ENCODE results near the gene MYG1. TPM values are rescaled to one million over a fixed set of nuclear protein-coding genes. Genes with fewer than 3 reads are reported as not detected.

MYG1 gene, protein sequence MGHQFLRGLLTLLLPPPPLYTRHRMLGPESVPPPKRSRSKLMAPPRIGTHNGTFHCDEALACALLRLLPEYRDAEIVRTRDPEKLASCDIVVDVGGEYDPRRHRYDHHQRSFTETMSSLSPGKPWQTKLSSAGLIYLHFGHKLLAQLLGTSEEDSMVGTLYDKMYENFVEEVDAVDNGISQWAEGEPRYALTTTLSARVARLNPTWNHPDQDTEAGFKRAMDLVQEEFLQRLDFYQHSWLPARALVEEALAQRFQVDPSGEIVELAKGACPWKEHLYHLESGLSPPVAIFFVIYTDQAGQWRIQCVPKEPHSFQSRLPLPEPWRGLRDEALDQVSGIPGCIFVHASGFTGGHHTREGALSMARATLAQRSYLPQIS
- total RNA-seq, result 10 to 100 TPM; 30.6 to 32.5 TPM
- 0 to 0.23 reads per million in 2 donors for total RNA-seq

DNA sequence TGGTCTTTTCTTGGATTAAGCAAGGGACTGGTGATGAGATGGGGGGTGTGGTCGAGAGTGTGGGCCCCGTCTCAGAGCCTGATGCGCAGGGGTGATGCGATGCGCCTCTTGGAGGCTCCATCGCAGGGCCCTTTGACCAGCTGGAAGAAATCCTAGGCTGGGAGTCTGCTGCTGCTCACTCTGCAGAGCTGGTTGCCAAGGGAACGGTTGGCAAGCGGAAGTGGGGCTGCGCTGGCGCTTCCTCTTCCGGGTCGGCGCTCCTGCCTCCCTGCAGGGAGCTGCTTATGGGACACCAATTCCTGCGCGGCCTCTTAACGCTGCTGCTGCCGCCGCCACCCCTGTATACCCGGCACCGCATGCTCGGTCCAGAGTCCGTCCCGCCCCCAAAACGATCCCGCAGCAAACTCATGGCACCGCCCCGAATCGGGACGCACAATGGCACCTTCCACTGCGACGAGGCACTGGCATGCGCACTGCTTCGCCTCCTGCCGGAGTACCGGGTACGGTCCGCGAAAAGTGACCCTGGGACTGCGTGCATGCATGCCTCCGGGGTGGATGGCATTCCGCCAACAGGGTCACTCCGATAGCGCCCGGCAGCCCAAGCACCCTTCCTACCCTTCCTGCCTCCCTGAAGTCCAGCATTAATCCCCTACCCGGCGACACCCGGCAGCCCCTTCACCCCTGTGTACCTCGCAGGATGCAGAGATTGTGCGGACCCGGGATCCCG lies at the start of gene MYG1:
TSS of gene MYG1 (plus strand) at position 242 of the 727 bp plus-strand sequence. CDS start at position 285, 43 bp downstream.
- no peaks in the 10 kb centered on the region for H3K9me3 ChIP-seq (ENCODE audit: control insufficient read depth, low read length, poor library complexity, severe bottlenecking)
- Mint-ChIP-seq H3K27ac (peak within 1 kb of the TSS; percentile 98), H3K36me3 (ENCODE audit: low read depth) (peaks cover 7% of the 10 kb centered on the region), H3K27me3 (no peaks in the 10 kb centered on the region), H3K4me1 (peaks cover 55% of the 10 kb centered on the region), H3K4me3 (peak within 1 kb of the TSS; percentile 99)
- ATAC-seq, result peak; percentile 72
- DNase-seq, result peak; percentile 68 to 78 (median 71)

DNA sequence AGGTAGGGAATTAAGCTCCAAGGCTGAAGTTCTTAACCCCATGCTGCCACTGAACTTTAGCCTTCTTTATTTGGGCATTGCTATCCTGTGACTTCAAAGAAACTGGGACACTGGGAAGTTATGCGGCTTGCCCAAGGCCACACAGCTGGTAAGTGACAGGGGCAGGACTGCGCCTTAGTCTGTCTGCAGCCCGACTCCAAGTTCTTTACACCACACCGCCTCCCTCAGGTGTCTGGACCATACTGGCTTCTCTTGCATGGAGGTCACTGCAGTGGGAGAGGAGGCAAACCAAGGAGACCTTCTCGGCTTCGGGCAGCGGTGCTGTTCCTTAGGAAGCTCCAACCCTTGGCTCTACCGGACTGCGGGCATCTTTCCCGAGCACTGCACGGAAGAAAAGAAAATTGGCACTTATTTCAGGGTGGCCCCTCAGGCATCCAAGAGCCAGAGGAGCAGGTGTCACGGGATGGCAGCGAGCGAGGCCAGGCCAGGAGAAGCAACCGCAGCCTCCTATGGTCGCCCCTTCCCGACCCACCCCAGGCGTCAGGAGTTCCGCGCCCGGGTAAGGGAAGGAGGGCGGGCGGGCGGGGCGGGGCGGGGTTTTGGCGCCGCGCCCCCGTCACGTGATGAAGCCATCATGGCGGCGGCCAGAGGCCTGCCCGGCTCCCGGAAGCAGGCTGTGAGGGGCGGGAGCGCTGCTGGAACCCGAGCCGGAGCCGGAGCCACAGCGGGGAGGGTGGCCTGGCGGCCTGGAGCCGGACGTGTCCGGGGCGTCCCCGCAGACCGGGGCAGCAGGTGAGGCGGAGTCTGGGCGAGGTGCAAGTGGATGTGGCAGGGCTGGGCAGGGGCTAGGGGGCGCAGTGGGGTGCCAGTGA lies 47.8 kb upstream of the MYG1 start:
- Mint-ChIP-seq H3K27me3 (no peaks in the 10 kb centered on the region), H3K27ac (peak overlapping the region; percentile 89), H3K36me3 (ENCODE audit: low read depth) (peaks cover 5% of the 10 kb centered on the region), H3K4me1 (peaks cover 43% of the 10 kb centered on the region), H3K4me3 (peak overlapping the region; percentile 98)
- DNase-seq (peak; percentile 57 to 68 (median 68)), ATAC-seq (peak; percentile 89)
- no peaks in the 10 kb centered on the region for H3K9me3 ChIP-seq (ENCODE audit: control insufficient read depth, low read length, poor library complexity, severe bottlenecking)

DNA sequence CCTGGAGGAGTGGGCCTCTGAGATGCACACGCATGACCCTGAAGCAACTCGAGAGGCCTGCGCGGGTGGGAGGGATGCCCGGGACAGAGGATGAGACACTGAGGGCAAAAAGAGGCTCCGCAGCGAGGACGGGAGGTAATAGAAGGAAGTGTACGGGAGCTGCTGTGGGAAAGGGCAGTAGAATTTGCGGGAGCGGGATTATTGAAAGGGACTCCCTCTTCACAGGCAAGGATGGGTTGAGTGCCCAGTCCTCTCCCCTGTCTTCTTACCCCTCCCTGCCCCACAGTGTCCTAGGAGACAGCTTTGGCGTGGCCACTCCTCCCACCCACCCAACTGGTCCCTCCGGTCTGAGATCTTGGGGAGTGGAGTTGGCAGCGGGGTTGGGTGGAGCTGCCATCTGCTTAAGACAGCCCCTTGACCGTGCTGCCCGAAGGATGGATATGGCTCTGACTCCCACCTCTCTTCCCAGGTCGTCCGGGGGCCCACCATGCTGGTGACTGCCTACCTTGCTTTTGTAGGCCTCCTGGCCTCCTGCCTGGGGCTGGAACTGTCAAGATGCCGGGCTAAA lies 47.1 kb upstream of the MYG1 start:
- no peaks in the 10 kb centered on the region for H3K9me3 ChIP-seq (ENCODE audit: control insufficient read depth, low read length, poor library complexity, severe bottlenecking)
- DNase-seq (no peak), ATAC-seq (no peak)
- Mint-ChIP-seq H3K4me1 (peaks cover 40% of the 10 kb centered on the region), H3K36me3 (ENCODE audit: low read depth) (peaks cover 5% of the 10 kb centered on the region), H3K27me3 (no peaks in the 10 kb centered on the region), H3K4me3 (peak overlapping the region; percentile 98), H3K27ac (peak overlapping the region; percentile 89)

DNA sequence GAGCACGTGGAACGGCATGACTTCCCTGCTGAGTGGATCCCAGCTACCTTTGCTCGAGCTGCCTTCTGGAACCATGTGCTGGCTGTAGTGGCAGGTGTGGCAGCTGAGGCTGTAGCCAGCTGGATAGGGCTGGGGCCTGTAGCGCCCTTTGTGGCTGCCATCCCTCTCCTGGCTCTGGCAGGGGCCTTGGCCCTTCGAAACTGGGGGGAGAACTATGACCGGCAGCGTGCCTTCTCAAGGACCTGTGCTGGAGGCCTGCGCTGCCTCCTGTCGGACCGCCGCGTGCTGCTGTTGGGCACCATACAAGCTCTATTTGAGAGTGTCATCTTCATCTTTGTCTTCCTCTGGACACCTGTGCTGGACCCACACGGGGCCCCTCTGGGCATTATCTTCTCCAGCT lies 46.2 kb upstream of the MYG1 start:
- Mint-ChIP-seq H3K4me1 (peaks cover 40% of the 10 kb centered on the region), H3K27me3 (no peaks in the 10 kb centered on the region), H3K27ac (peak overlapping the region; percentile 89), H3K36me3 (ENCODE audit: low read depth) (peaks cover 5% of the 10 kb centered on the region), H3K4me3 (peak overlapping the region; percentile 98)
- no peak for ATAC-seq
- DNase-seq, result no peak
- H3K9me3 ChIP-seq (ENCODE audit: control insufficient read depth, low read length, poor library complexity, severe bottlenecking), result no peaks in the 10 kb centered on the region

DNA sequence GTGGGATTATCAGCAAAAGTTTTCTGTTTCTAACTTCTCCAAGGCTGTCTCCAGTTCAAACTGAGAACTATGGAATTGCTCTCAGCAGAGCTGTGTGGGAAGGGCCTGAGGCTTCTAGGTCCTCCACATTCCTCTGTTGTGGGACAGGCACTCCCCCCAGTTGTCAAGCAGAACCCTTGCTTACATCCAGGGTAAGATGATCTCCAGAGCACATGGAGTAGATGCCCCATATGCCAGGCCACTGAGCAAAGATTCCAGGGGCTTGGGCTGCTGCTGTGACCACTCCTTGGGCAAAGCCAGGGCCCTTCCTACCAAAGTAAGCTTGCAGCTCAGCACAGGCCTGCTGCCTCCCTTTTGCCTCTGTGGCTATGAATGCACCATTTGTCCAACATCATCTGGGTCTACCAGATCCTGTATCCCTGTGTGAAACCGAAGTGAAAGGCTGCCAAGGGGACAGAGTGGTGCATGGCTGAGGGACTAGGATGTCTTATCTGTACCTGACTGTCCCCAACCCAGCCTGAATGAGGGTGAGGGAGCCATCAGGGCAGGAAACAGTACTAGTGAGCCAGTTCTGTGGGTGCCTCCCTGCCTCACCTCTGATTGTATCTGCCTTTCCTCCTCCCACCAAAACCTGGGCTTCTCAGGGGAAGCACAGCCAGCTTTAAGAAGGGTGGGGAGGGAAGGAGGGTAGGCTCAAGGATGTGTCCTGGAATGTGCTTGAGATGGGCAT lies 44.5 kb upstream of the MYG1 start:
- DNase-seq (no peak), ATAC-seq (no peak)
- Mint-ChIP-seq H3K4me3 (peak overlapping the region; percentile 39), H3K27me3 (no peaks in the 10 kb centered on the region), H3K36me3 (ENCODE audit: low read depth) (peaks cover 5% of the 10 kb centered on the region), H3K27ac (peak overlapping the region; percentile 89), H3K4me1 (peaks cover 42% of the 10 kb centered on the region)
- H3K9me3 ChIP-seq (ENCODE audit: control insufficient read depth, low read length, poor library complexity, severe bottlenecking), result no peaks in the 10 kb centered on the region

DNA sequence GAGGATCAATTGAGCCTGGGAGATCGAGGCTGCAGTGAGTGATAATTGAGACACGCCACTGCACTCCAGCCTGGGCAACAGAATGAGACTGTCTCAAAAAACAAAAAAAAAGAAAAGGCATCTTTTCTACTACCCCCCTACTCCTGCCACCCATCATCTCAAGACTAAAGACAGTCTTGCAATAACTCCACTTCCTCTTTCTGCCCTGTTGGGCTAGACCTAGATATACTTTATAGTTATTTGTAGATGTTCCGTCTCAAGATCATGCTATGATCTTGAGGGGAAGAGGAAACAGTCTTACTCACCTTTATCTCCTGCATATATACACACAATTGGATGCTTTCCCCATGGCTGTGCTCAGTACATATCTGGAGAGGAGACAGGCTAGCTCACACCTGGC lies 43.5 kb upstream of the MYG1 start:
- DNase-seq (no peak), ATAC-seq (no peak)
- H3K9me3 ChIP-seq (ENCODE audit: control insufficient read depth, low read length, poor library complexity, severe bottlenecking), result no peaks in the 10 kb centered on the region
- Mint-ChIP-seq H3K4me3 (no peak overlapping the region), H3K27me3 (no peaks in the 10 kb centered on the region), H3K36me3 (ENCODE audit: low read depth) (peaks cover 5% of the 10 kb centered on the region), H3K27ac (peak overlapping the region; percentile 21), H3K4me1 (peaks cover 40% of the 10 kb centered on the region)

DNA sequence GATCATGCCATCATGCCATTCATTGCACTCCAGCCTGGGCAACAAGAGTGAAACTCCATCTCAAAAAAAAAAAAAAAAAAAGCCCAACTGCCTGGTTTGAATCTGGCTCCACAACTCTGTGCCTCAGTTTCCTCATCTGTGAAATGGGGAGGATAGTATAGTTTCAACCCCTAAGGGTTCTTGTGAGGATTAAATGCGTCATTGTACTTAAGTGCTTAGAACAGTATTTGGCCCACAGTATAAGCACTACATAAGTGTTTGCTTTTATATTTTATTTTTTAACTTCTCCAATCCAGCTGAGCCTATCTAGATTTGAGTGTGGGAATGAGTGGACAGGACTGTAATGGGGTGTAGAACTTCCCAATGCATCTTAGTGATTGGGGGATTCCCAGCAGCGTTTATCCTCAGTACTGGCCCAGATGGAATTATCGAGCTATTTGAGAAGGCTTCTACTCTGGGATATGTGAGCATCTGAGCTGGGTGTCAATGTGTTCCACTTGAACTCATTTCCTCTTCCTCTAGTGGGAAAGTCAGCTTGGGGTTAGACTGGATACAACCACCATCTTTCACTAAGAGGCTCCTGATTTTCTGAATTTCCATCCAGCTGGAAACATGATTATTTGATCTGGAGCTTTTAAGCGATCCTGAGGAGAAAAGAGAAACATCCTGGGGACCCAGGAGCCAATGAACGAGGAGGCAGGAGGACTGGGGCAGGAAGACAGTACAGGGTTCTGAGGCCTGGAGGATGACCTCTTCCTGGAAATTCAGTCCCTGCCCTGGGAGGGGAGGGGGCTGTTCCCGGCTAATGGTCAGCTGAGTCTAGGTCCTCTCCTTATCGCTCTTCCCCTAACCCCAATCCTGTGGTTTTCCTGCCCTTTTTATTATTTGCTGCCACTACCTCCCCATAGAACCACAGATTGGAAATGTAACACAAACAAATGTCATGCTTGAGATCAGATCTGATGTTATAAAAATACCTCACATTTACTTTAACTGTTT lies 40.7 kb upstream of the MYG1 start:
- H3K27me3 Mint-ChIP-seq, result no peaks in the 10 kb centered on the region
- H3K4me3 Mint-ChIP-seq, result no peak overlapping the region
- H3K36me3 Mint-ChIP-seq (ENCODE audit: low read depth), result no peaks in the 10 kb centered on the region
- no peaks in the 10 kb centered on the region for H3K9me3 ChIP-seq (ENCODE audit: control insufficient read depth, low read length, poor library complexity, severe bottlenecking)
- H3K27ac Mint-ChIP-seq, result peak overlapping the region; percentile 53
- H3K4me1 Mint-ChIP-seq, result peaks cover 20% of the 10 kb centered on the region
- DNase-seq (no peak), ATAC-seq (no peak)

DNA sequence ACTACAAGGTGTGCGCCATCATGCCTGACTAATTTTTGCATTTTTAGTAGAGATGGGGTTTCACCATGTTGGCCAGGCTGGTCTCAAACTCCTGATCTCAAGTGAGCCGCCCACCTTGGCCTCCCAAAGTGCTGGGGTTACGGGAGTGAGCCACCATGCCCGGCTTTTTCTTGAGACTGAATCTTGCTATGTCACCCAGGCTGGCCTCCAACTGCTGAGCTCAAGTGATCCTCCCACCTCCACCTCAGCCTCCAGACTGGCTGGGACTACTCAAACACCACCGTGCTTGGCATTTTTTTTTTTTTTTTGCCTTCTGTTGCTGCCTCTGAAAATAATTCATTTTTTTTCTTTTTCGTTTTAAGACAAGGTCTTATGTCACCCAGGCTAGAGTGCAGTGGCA lies 39.6 kb upstream of the MYG1 start:
- Mint-ChIP-seq H3K4me3 (no peak overlapping the region), H3K27ac (peak overlapping the region; percentile 66), H3K4me1 (peaks cover 16% of the 10 kb centered on the region), H3K27me3 (no peaks in the 10 kb centered on the region), H3K36me3 (ENCODE audit: low read depth) (no peaks in the 10 kb centered on the region)
- DNase-seq (no peak), ATAC-seq (no peak)
- no peaks in the 10 kb centered on the region for H3K9me3 ChIP-seq (ENCODE audit: control insufficient read depth, low read length, poor library complexity, severe bottlenecking)

DNA sequence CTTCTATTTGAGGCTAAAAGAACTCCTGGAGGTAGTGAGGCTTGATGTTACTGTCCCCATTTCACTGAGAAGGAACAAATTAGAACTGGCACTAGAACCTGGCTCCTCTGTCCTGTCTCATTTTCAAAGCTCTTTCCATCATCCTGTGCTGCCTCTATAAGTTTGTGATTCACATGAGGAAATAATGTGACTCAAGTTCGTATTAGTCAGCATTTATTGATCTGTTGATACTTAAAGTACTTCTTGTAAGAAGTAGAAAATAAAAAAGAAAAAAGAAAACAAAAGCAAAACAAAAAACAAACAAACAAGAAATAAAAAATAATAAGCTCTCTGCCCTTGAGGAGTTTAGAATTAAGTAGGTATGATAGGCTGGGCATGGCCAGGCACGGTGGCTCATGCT lies 33.7 kb upstream of the MYG1 start:
- no peak for DNase-seq
- Mint-ChIP-seq H3K4me1 (peaks cover 18% of the 10 kb centered on the region), H3K27me3 (no peaks in the 10 kb centered on the region), H3K36me3 (ENCODE audit: low read depth) (no peaks in the 10 kb centered on the region), H3K27ac (no peak overlapping the region), H3K4me3 (no peak overlapping the region)
- no peaks in the 10 kb centered on the region for H3K9me3 ChIP-seq (ENCODE audit: control insufficient read depth, low read length, poor library complexity, severe bottlenecking)
- no peak for ATAC-seq

DNA sequence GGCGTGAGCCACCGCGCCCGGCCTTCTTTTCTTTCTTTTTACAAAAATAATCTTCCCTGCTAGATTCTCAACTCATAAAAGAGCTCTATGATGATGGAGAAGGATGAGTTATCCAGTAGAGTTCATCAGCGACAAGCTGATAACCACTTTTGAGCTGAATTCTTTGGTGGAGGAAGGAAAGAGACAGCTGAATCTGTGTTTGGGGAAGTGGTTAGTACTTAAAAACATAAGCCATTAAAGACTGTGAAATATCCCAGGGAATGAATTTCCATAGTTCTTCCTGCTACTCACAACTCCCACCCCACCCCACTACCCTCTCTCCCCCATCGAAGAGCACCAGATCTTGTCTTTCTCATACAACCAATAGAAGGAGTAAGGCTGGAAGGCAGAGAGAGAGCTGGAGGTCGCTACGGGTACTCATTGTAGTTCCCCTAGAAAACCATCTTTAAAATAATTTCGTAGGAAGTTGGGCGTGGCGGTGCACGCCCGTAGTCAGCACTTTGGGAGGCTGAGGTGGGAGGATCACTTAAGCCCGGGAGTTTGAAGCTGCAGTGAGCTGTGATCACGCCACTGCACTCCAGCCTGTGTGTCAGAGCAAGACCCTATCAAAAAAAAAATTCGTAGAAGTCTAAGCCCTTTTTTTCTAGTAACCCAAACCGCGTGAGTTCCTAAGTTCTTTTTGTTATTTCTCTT lies 32.0 kb upstream of the MYG1 start:
- Mint-ChIP-seq H3K4me1 (peaks cover 20% of the 10 kb centered on the region), H3K27ac (peak overlapping the region; percentile 88), H3K4me3 (peak overlapping the region; percentile 99), H3K36me3 (ENCODE audit: low read depth) (no peaks in the 10 kb centered on the region), H3K27me3 (no peaks in the 10 kb centered on the region)
- DNase-seq (no peak), ATAC-seq (peak; percentile 39)
- no peaks in the 10 kb centered on the region for H3K9me3 ChIP-seq (ENCODE audit: control insufficient read depth, low read length, poor library complexity, severe bottlenecking)

DNA sequence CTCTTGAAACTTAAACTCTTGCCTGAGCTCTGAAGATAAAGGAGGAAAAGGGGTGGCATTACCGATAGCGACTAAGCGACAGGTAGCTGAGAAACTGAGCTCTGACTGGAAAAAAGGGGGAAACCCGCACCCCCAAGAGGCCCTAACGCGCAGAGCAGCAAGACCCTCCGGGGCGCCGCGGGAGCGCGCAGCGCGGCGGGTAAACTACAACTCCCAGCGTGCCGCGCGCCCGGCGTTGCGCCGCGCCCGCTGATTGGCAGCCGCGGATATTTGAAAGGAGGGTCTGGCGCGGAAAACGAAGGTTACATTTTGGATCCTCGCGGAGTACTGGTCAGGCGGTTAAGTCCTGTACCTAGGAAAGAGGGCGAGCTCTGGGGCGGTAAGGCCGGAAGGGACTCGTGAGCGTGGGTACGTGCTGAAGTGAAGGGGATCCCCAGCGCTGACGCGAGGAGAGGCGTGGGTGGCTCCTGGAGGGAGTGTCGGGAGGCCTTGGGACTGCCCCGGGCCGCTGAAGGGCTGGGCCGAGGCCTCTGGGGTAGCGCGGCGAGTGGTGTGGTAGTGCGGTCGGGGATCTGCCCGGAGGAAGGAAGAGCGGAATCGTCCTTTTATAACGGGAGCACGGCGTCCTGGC lies 31.4 kb upstream of the MYG1 start, which contains the start of gene ESPL1:
TSS of gene ESPL1 (plus strand) at position 301 of the 631 bp plus-strand sequence. CDS start 468 bp downstream, outside the sequence.
- Mint-ChIP-seq H3K36me3 (ENCODE audit: low read depth) (no peaks in the 10 kb centered on the region), H3K4me3 (peak within 1 kb of the TSS; percentile 99), H3K4me1 (peaks cover 20% of the 10 kb centered on the region), H3K27me3 (no peaks in the 10 kb centered on the region), H3K27ac (peak within 1 kb of the TSS; percentile 88)
- ATAC-seq (peak; percentile 89), DNase-seq (peak; percentile 62 to 78 (median 74))
- H3K9me3 ChIP-seq (ENCODE audit: control insufficient read depth, low read length, poor library complexity, severe bottlenecking), result no peaks in the 10 kb centered on the region
